HG02973 (cell line): Measurements from ENCODE around the gene SLC40A1.

ENCODE experiments used
- ATAC-seq: cut with Tn5 transposase; IDR thresholded peaks from one replicate; pipeline ENCODE4 v1.9.1; 2021; ENCODE audit warnings: moderate library complexity; ENCODE audit not compliant: unreplicated experiment

The SLC40A1 gene

GRCh38 chr2:189570570-189571031 is 10.0 kb downstream of the SLC40A1 start:
- no peak for ATAC-seq

GRCh38 chr2:189569295-189569910 is 11.2 kb downstream of the SLC40A1 start:
- ATAC-seq: no peak

- ATAC-seq: no peak
Observed at GRCh38 chr2:189566046-189566445, 14.5 kb downstream of the SLC40A1 start.

- no peak for ATAC-seq
Observed at GRCh38 chr2:189561371-189562038, 19.1 kb downstream of the SLC40A1 start.

GRCh38 chr2:189560273-189560586 is 20.4 kb downstream of the SLC40A1 start:
- no peak for ATAC-seq

GRCh38 chr2:189559579-189560272 is 20.9 kb downstream of the SLC40A1 start:
- no peak for ATAC-seq

GRCh38 chr2:189558516-189559272 is 21.9 kb downstream of the SLC40A1 start:
- no peak for ATAC-seq

- ATAC-seq: no peak
Observed at GRCh38 chr2:189557373-189557772, 23.2 kb downstream of the SLC40A1 start.

GRCh38 chr2:189556526-189556925 is 24.1 kb downstream of the SLC40A1 start:
- no peak for ATAC-seq

GRCh38 chr2:189555232-189555631 is 25.4 kb downstream of the SLC40A1 start:
- ATAC-seq: no peak

- no peak for ATAC-seq
Observed at GRCh38 chr2:189553504-189554088, 27.0 kb downstream of the SLC40A1 start.

GRCh38 chr2:189552991-189553404 is 27.6 kb downstream of the SLC40A1 start:
- ATAC-seq: no peak

- ATAC-seq: no peak
Observed at GRCh38 chr2:189552334-189552990, 28.1 kb downstream of the SLC40A1 start.

GRCh38 chr2:189551808-189552207 is 28.8 kb downstream of the SLC40A1 start:
- no peak for ATAC-seq

GRCh38 chr2:189549449-189549832 is 31.1 kb downstream of the SLC40A1 start:
- no peak for ATAC-seq

GRCh38 chr2:189548666-189549448 is 31.7 kb downstream of the SLC40A1 start:
- ATAC-seq: no peak

- ATAC-seq: no peak
Observed at GRCh38 chr2:189545418-189545817, 35.2 kb downstream of the SLC40A1 start.

GRCh38 chr2:189544318-189545042 is 36.1 kb downstream of the SLC40A1 start:
- ATAC-seq: no peak

GRCh38 chr2:189543367-189543766 is 37.2 kb downstream of the SLC40A1 start:
- ATAC-seq: no peak
